MCF 10A (cell line): Measurements from ENCODE around the gene IARS2. TPM values are rescaled to one million over a fixed set of nuclear protein-coding genes. Genes with fewer than 3 reads are reported as not detected.
A peak's percentile ranks its signal among the peaks of the same experiment; 100 is the strongest.
"Not testable (repeated sequence)": the region's sequence is repeated elsewhere in the genome, so short reads cannot be mapped to it uniquely, and the experiment has no call there.

Experiments
- BruUV-seq: library from RNA; stranded (reverse); fragments of 400-500 nt; replicated peaks from 2 replicates; lab custom pipeline; 2021; lab: Mats Ljungman, UMichigan
- CTCF ChIA-PET: fragments of 300-600 bp; sonication (Branson Sonifier 250); formaldehyde crosslinking; extraction: SDS; loops from one replicate; lab custom pipeline; 2021; ENCODE audit warnings: antibody characterized with exemption, inconsistent platforms; lab: Yijun Ruan, JAX
- POLR2A ChIA-PET: fragments of 300-600, 350-650 bp; sonication (Branson Sonifier 250); formaldehyde crosslinking; extraction: SDS; loops from one replicate; lab custom pipeline; 2020; ENCODE audit warnings: antibody characterized with exemption, inconsistent platforms; lab: Yijun Ruan, JAX
- DNase-seq: peaks from one replicate; pipeline ENCODE4 v3.0.0-alpha.2; 2018; ENCODE audit not compliant: unreplicated experiment
- H3K27ac Mint-ChIP-seq: one replicate; pipeline ENCODE4 v1.8.0; 2022; ENCODE audit warnings: mild to moderate bottlenecking, low read depth, mixed read lengths; ENCODE audit not compliant: unreplicated experiment
- H3K27me3 Mint-ChIP-seq: one replicate; pipeline ENCODE4 v1.8.0; 2022; ENCODE audit warnings: mixed read lengths; ENCODE audit not compliant: insufficient read depth, unreplicated experiment
- H3K36me3 Mint-ChIP-seq: one replicate; pipeline ENCODE4 v1.8.0; 2022; ENCODE audit warnings: mild to moderate bottlenecking, moderate library complexity, mixed read lengths; ENCODE audit not compliant: insufficient read depth, unreplicated experiment
- H3K4me1 Mint-ChIP-seq: one replicate; pipeline ENCODE4 v1.8.0; 2022; ENCODE audit warnings: mixed read lengths; ENCODE audit not compliant: insufficient read depth, unreplicated experiment
- H3K4me3 Mint-ChIP-seq: one replicate; pipeline ENCODE4 v1.8.0; 2022; ENCODE audit warnings: mild to moderate bottlenecking, moderate library complexity, mixed read lengths; ENCODE audit not compliant: unreplicated experiment
- H3K9me3 Mint-ChIP-seq: one replicate; pipeline ENCODE4 v1.8.0; 2022; ENCODE audit warnings: mixed read lengths; ENCODE audit not compliant: unreplicated experiment
- intact Hi-C: fragments of 100-400 bp; cut with micrococcal nuclease; formaldehyde crosslinking; loops from 2 replicates; pipeline ENCODE4 v1.14.1; 2022
- total RNA-seq: library from RNA; stranded (reverse); gene quantifications from 2 replicates; pipeline ENCODE4 v1.2.3, GENCODE V29; 2022
- TF ChIP-seq, protein P1 (sequence below): fragments of 200-600 bp; IDR thresholded peaks from one replicate; pipeline ENCODE4 v1.8.0; 2022; ENCODE audit warnings: antibody characterized with exemption, mild to moderate bottlenecking; ENCODE audit not compliant: unreplicated experiment

IARS2 gene
- total RNA-seq, 1 experiment from 2014 or later: 158 TPM

DNA sequence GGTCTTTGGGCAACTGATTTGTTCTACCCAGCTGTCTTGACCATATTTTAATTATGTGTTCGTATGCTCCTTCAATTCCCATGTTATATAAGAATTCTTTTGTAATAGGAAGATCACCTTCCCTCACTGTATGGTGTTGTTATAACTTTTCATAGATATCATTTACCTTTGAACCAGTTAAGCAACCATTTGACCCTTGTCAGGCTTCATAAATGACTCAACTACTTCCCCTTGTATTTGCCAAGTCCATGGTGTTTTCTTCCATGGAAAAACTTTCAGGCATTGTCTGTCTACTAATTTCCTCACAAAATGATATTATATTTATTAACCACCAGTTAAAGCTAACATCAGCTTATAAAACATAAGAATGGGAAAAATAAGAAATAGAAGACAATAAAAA lies 9.5 kb upstream of the IARS2 start:
- no peak overlapping the region for H3K4me3 Mint-ChIP-seq
- H3K36me3 Mint-ChIP-seq: peaks cover 25% of the 10 kb centered on the region
- BruUV-seq: no TSS peak
- H3K4me1 Mint-ChIP-seq: peaks cover 5% of the 10 kb centered on the region
- CTCF ChIA-PET: interaction anchor here (0.5 to 1.1 kb wide), 3 partner anchors 34 to 596 kb away, joined by 3 to 4 read pairs (median 4); no protein-coding TSS in a partner anchor
- DNase-seq: peak; percentile 24
- intact Hi-C loops: no loop called here
- H3K9me3 Mint-ChIP-seq: no peaks in the 10 kb centered on the region
- POLR2A ChIA-PET: interaction anchor here (0.6 to 1.4 kb wide), 2 partner anchors 10 to 30 kb away, joined by 3 read pairs; no protein-coding TSS in a partner anchor
- TF ChIP-seq, protein P1, sequence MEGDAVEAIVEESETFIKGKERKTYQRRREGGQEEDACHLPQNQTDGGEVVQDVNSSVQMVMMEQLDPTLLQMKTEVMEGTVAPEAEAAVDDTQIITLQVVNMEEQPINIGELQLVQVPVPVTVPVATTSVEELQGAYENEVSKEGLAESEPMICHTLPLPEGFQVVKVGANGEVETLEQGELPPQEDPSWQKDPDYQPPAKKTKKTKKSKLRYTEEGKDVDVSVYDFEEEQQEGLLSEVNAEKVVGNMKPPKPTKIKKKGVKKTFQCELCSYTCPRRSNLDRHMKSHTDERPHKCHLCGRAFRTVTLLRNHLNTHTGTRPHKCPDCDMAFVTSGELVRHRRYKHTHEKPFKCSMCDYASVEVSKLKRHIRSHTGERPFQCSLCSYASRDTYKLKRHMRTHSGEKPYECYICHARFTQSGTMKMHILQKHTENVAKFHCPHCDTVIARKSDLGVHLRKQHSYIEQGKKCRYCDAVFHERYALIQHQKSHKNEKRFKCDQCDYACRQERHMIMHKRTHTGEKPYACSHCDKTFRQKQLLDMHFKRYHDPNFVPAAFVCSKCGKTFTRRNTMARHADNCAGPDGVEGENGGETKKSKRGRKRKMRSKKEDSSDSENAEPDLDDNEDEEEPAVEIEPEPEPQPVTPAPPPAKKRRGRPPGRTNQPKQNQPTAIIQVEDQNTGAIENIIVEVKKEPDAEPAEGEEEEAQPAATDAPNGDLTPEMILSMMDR: no peak
- no peak overlapping the region for H3K27ac Mint-ChIP-seq
- H3K27me3 Mint-ChIP-seq: no peaks in the 10 kb centered on the region

DNA sequence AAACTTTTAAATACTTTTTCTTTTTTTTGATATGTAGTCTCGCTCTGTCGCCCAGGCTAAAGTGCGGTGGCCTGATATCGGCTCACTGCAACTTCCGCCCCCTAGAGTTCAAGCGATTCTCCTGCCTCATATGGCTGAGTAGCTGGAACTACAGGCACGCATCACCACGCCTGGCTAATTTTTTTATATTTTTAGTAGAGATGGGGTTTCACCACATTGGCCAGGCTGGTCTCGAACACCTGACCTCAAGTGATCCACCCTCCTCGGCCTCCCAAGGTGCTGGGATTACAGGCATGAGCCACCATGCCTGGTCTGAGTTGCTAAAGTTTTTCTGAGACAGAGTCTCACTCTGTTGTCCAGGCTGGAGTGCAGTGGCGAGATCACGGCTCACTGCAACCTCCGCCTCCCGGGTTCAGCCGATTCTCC lies 7.7 kb upstream of the IARS2 start:
- H3K36me3 Mint-ChIP-seq: peaks cover 23% of the 10 kb centered on the region
- H3K4me3 Mint-ChIP-seq, H3K9me3 Mint-ChIP-seq, intact Hi-C loops, H3K27me3 Mint-ChIP-seq, DNase-seq, H3K4me1 Mint-ChIP-seq, H3K27ac Mint-ChIP-seq, BruUV-seq: not testable (repeated sequence)
- POLR2A ChIA-PET: interaction anchor here (0.7 to 1.6 kb wide), 3 partner anchors 9 to 18 kb away, joined by 3 to 5 read pairs (median 3); no protein-coding TSS in a partner anchor
- CTCF ChIA-PET: interaction anchor here (1.2 kb wide), 1 partner anchor 11 kb away, joined by 3 read pairs; no protein-coding TSS in a partner anchor

DNA sequence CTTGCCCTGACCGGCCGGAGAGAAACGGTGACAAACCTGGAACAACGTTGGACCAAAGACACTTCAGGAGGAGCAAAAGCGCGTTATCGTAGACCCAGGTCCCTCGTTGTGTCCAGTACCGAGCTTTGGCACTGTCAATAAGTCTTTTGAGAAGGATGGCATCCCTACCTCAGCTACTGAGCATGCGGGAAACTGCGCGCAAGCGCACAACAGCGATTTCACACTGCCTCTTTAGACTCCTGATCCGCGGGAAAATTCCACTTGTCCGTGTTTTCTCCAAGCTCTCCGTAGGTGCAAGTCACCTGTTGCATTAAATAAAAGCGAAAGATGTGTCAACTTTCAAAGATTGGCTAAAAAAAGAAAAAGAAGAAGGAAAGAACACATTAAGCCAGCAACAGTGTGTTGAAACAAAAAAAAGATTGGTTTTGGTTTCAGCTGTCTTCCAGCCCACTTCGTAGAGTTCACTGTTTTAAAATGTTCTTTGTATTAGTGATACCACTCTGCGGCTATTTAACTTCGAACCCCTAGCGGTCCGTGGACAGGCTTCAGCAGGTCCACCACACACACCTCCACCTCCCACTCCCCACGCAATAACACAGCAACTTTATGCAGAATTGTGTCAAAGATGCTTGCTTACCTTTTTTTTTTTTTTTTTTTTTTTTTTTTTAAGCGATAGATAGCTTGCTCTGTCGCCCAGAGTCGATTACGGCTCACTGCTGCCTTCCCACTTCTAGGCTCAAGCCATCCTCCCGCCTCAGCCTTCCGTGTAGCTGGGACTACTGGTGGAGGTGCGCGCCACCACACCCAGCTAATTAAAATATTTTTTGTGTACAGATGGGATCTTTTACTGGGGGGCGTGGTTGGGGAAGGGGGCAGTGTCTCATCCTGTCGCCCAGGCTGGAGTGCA lies 4.0 kb upstream of the IARS2 start, which contains the start of gene BPNT1:
BPNT1 (minus strand) TSS at position 139 of the 907 bp plus-strand sequence. CDS start 9,942 bp downstream, outside the sequence.
- H3K4me3 Mint-ChIP-seq: peak within 1 kb of the TSS; percentile 92
- POLR2A ChIA-PET: interaction anchor here (0.6 to 2.2 kb wide), 24 partner anchors 10 to 1805 kb away, joined by 3 to 15 read pairs (median 4); partner anchors contain the start of genes EPRS1 and RRP15
- TF ChIP-seq, protein P1: no peak
- no peaks in the 10 kb centered on the region for H3K27me3 Mint-ChIP-seq
- peaks cover 9% of the 10 kb centered on the region for H3K4me1 Mint-ChIP-seq
- intact Hi-C loops: no loop called here
- peak within 1 kb of the TSS; percentile 76 for H3K27ac Mint-ChIP-seq
- no peaks in the 10 kb centered on the region for H3K9me3 Mint-ChIP-seq
- CTCF ChIA-PET: interaction anchor here (0.6 to 1.4 kb wide), 20 partner anchors 10 to 1977 kb away, joined by 3 to 6 read pairs (median 4); no protein-coding TSS in a partner anchor
- BruUV-seq: no TSS peak
- H3K36me3 Mint-ChIP-seq: peaks cover 5% of the 10 kb centered on the region
- DNase-seq: peak; percentile 100

DNA sequence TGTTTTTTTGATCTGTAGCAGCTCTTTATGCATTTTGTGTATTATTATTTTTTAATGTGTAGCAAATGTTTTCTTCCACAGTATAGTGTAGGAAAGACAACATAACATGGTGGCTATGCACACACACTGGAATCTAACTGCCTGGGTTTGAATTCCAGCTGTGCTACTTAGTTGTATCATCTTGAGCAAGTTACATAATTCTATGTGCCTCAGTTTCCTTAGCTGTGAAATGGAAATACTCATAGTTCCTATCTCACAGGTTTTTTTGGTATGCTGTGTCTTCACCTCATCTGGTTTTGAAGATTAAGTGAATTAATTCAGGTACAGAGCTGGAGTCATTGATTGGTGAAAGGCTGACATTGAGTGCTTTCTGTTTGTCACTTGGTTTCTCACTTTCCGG lies 1.2 kb upstream of the IARS2 start:
- Mint-ChIP-seq H3K27ac (no peak overlapping the region), H3K4me1 (peaks cover 17% of the 10 kb centered on the region), H3K4me3 (no peak overlapping the region), H3K9me3 (no peaks in the 10 kb centered on the region), H3K27me3 (no peaks in the 10 kb centered on the region), H3K36me3 (peaks cover 26% of the 10 kb centered on the region)
- ChIA-PET POLR2A (interaction anchor here (0.6 to 2.4 kb wide), 5 partner anchors 39 to 86 kb away, joined by 3 to 17 read pairs (median 3); partner anchors contain the start of gene EPRS1), CTCF (interaction anchor here (0.5 to 1.8 kb wide), 12 partner anchors 11 to 710 kb away, joined by 3 to 7 read pairs (median 3); no protein-coding TSS in a partner anchor)
- intact Hi-C loops: no loop called here
- no TSS peak for BruUV-seq
- DNase-seq: no peak
- TF ChIP-seq, protein P1: no peak
